IPS-18c (cell line): Measurements from ENCODE around the gene DGKB.

Experiments used
- H3K4me3 ChIP-seq: 2 replicates; pipeline ENCODE4 v1.7.0; 2013; ENCODE audit warnings: low read depth, mild to moderate bottlenecking, low read length, moderate library complexity; ENCODE audit not compliant: insufficient read depth
- H3K9me3 ChIP-seq: one replicate; pipeline ENCODE4 v1.6.1; 2013; ENCODE audit warnings: mild to moderate bottlenecking, low read length, moderate library complexity; ENCODE audit not compliant: control insufficient read depth, insufficient read depth

Gene DGKB

GRCh38 chr7:14380881-14381280 lies 521.7 kb downstream of the DGKB start:
- no peak overlapping the region for H3K4me3 ChIP-seq
- no peaks in the 10 kb centered on the region for H3K9me3 ChIP-seq

DNA sequence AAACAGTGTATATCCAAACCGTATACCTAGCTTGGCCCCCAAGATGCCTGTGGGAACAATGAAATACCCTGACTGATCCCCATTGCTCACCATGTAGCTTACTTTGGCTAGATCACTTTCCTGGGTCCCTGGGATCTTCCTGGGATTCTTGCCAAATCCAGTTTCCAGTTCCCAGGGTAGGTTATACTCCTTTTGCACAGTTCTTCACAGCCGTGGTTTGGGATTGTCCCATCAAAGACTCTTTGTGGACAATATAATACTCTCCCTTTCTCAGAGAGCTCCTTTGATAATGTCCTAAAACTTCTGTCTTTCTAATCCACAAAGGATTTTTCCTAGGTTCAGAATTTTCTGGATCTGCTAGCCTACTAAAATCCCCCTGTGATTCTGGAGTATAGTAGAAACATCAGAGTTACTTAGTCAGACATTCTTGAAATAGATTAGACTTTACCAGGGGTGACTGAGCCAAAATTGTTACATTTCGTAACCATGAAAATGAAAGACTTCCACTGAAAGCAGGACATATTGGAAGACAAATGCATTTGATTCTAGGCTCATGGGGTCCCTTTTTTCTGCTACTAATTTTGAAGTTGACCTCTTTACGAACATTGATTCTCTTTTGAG lies 524.8 kb downstream of the DGKB start:
- H3K9me3 ChIP-seq: no peaks in the 10 kb centered on the region
- no peak overlapping the region for H3K4me3 ChIP-seq

- Histone ChIP-seq H3K9me3 (no peaks in the 10 kb centered on the region), H3K4me3 (no peak overlapping the region)
Measured at GRCh38 chr7:14376711-14377110, 525.8 kb downstream of the DGKB start.

GRCh38 chr7:14375998-14376397 lies 526.6 kb downstream of the DGKB start:
- no peaks in the 10 kb centered on the region for H3K9me3 ChIP-seq
- H3K4me3 ChIP-seq: no peak overlapping the region

GRCh38 chr7:14374336-14374735 lies 528.2 kb downstream of the DGKB start:
- no peak overlapping the region for H3K4me3 ChIP-seq
- no peaks in the 10 kb centered on the region for H3K9me3 ChIP-seq

GRCh38 chr7:14368285-14368684 lies 534.3 kb downstream of the DGKB start:
- Histone ChIP-seq H3K9me3 (no peaks in the 10 kb centered on the region), H3K4me3 (no peak overlapping the region)

- Histone ChIP-seq H3K9me3 (no peaks in the 10 kb centered on the region), H3K4me3 (no peak overlapping the region)
Measured at GRCh38 chr7:14351167-14351566, 551.4 kb downstream of the DGKB start.

GRCh38 chr7:14341200-14341775 lies 561.3 kb downstream of the DGKB start:
- H3K9me3 ChIP-seq: no peaks in the 10 kb centered on the region
- no peak overlapping the region for H3K4me3 ChIP-seq

- Histone ChIP-seq H3K4me3 (no peak overlapping the region), H3K9me3 (no peaks in the 10 kb centered on the region)
Measured at GRCh38 chr7:14340393-14341074, 562.0 kb downstream of the DGKB start.

- Histone ChIP-seq H3K9me3 (no peaks in the 10 kb centered on the region), H3K4me3 (no peak overlapping the region)
Measured at GRCh38 chr7:14339861-14340260, 562.7 kb downstream of the DGKB start.

DNA sequence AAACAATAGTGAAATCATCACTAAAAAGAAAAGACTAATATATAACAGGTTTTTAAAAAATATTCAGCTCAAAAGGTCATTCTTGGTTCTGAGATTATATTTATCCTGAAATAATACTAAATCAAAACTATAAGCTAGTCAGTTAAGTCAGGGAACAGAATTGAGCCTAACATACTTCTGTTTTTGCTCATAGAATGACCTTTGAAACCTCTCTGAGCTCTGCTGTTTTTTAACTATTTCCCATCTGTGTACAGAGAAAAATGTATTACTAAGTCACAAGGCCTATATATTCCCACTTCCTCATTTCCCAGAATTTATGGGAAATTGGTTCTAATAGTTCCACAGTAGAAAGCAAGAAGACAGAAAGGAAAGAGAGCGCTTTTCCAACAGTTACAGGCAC lies 566.3 kb downstream of the DGKB start:
- no peak overlapping the region for H3K4me3 ChIP-seq
- no peaks in the 10 kb centered on the region for H3K9me3 ChIP-seq

DNA sequence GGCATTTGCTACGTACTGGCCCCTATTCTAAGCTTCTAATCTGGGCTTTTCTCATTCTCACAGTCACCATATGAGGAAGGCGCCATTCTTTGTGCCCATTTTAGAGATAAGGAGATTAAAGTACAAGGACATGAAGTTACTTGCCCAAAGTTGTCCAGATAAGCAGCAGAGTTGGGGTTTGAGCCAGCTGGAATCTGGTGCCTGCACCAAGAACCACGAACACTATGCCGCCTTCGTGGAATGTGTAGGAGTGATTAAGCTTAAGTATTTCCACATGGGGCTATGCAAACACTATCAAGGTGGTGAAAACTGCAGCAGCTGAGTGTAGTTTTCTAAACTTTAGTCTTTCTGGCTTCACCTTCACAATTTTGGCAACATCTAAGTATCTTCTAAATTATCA lies 570.4 kb downstream of the DGKB start:
- no peaks in the 10 kb centered on the region for H3K9me3 ChIP-seq
- no peak overlapping the region for H3K4me3 ChIP-seq

- no peak overlapping the region for H3K4me3 ChIP-seq
- peaks cover 2% of the 10 kb centered on the region for H3K9me3 ChIP-seq
Measured at GRCh38 chr7:14324767-14325166, 577.8 kb downstream of the DGKB start.

DNA sequence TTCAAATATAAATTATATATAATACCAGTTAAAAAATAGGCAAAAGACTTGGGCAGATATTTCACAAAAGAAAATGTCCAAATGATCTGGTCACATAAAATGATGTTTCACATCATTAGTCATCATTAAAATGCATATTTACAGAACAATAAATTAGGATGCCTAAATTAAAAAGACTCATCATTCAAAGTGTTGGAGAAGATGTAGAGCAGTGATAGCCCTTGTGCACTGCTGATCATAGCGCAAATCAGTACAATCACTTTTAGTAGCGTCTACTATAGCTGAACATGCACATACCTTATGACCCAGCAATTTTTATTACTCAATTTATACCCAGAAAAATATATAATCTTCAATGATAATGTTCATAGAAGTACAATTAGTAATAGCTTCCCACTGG lies 579.8 kb downstream of the DGKB start:
- H3K9me3 ChIP-seq: peaks cover 2% of the 10 kb centered on the region
- no peak overlapping the region for H3K4me3 ChIP-seq

DNA sequence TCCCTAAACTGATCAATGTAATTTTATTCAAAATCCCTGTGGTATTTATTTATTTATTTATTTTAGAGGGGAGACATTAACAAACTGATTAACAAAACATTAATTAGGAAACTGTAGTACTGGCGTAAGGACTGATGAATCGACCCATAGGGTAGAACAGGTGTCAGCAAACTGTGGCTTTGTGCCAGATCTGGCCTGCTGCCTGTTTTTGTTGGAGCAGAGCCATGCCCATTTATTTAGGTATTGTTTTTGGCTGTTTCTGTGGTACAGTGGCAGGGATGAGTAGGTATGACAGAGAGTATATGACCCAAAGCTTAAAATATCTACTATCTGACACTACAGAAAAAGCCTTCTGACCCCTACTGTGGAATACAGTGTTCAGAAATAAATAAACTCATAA lies 580.6 kb downstream of the DGKB start:
- peaks cover 2% of the 10 kb centered on the region for H3K9me3 ChIP-seq
- no peak overlapping the region for H3K4me3 ChIP-seq

DNA sequence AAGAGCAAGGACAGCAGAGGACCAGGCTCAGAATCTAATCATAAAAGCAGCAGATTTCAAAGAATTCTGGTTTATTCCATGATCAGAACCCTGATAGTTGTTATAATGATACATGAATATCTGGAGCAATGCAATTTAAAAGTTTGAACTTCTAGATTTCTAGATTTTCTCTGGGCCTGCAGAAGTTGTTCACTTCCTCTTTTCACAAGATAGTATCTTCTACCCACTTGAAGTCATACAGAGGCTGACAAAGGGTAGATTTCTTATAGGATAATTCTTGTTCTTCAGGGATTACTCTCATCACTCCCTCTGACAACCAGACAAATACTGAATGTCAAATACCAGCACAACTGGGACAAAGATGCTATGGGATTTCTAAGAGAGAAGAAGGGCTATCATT lies 593.1 kb downstream of the DGKB start:
- no peaks in the 10 kb centered on the region for H3K9me3 ChIP-seq
- no peak overlapping the region for H3K4me3 ChIP-seq

DNA sequence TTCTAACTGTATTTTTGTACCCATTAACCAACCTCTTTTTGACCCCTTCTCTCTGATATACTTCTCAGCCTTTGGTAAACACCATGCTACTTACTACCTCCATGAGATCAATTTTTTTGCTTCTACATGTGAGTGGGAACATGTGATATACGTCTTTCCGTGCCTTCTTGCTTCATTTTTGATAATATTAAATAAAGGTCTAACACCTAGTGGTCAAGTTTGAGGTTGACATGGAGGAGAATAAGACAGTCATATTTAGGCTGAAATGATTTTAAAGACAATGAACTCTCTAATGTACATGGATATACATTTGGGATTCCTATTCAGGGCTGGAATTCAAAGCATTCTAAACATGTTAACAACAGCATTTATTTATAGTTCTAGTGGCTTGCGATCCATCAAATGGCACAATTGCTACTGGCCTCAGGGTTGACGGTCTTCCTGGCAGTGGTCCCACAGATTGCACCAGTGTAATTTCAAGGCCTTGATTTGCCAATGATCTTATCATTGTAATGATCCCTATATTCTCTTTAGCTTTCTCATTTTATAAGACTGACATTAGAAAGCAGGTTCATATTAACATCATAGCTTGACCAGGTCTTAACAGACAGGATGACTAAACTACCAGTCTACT lies 597.2 kb downstream of the DGKB start:
- Histone ChIP-seq H3K9me3 (no peaks in the 10 kb centered on the region), H3K4me3 (no peak overlapping the region)

DNA sequence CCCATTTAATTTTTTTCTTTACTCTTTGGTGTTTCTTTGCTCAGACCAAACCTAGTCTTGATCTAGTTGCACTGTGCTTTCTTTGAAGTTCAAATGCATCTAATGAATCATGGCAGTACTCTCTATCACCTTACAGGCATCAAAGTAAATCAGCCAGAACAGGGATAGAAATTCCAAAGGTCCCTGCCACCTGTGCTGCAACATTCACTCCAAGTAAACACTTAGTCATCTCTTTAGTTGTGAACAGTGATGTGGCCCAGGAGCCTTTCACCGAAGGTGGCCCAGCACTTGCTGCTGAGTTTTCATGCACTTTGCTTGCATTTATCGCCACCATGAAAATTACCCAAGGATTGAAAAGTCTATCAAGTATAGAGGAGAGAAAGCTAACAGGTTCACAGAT lies 599.0 kb downstream of the DGKB start:
- no peaks in the 10 kb centered on the region for H3K9me3 ChIP-seq

More for the DNA sequence above, 599.0 kb downstream of the DGKB start:
- H3K4me3 ChIP-seq: no peak overlapping the region
